Fibroblast of the aortic adventitia (primary cell): ENCODE data around the gene CCDC85A. TPM values are rescaled to one million over a fixed set of nuclear protein-coding genes. Genes with fewer than 3 reads are reported as not detected.

Source experiments
- DNase-seq: peaks from one replicate; pipeline ENCODE4 v3.0.0-alpha.2; 2010; ENCODE audit warnings: low read depth
- H3K4me3 ChIP-seq: 2 replicates; pipeline ENCODE4 v1.5.1; 2011; ENCODE audit warnings: low read depth, mild to moderate bottlenecking, control low read depth, low read length, moderate library complexity
- total RNA-seq: library from RNA; depleted of rRNA; stranded (reverse); fragments of >200 nt; gene quantifications from 2 replicates; pipeline ENCODE4 v1.2.3, GENCODE V29; 2012; ENCODE audit warnings: low replicate concordance
- TF ChIP-seq, protein P1 (sequence below): IDR thresholded peaks from 2 replicates; pipeline ENCODE4 v1.5.1; 2011; ENCODE audit warnings: mild to moderate bottlenecking, low read length, control low read depth, inconsistent platforms; ENCODE audit not compliant: insufficient read depth

Gene CCDC85A
- total RNA-seq, 1 donor, result 0.45 TPM

- peak; percentile 36 for DNase-seq
- TF ChIP-seq, protein P1, sequence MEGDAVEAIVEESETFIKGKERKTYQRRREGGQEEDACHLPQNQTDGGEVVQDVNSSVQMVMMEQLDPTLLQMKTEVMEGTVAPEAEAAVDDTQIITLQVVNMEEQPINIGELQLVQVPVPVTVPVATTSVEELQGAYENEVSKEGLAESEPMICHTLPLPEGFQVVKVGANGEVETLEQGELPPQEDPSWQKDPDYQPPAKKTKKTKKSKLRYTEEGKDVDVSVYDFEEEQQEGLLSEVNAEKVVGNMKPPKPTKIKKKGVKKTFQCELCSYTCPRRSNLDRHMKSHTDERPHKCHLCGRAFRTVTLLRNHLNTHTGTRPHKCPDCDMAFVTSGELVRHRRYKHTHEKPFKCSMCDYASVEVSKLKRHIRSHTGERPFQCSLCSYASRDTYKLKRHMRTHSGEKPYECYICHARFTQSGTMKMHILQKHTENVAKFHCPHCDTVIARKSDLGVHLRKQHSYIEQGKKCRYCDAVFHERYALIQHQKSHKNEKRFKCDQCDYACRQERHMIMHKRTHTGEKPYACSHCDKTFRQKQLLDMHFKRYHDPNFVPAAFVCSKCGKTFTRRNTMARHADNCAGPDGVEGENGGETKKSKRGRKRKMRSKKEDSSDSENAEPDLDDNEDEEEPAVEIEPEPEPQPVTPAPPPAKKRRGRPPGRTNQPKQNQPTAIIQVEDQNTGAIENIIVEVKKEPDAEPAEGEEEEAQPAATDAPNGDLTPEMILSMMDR, result no peak
- no peak overlapping the region for H3K4me3 ChIP-seq
Observed at GRCh38 chr2:56195563-56195962, 11.8 kb downstream of the CCDC85A start.

DNA sequence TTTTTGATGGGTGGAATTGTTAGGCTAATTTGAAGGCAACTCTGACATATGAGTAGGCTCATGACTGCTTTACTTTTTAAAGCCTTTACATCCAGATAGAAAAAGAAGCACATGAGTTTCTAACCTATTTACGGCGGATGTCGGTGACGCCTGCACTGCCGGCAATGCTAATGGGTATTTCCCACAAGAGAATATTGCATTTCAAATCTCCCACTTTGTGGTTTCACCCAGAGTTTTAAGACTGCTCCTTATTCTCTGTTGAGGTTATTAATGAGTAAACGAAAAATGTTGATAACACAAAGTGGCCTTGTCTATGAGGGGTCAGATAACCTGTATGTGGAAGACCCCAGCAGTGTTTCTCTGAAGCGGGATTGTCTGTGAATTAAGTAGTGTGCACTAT lies 14.0 kb downstream of the CCDC85A start:
- no peak for DNase-seq
- no peak overlapping the region for H3K4me3 ChIP-seq
- TF ChIP-seq, protein P1, result no peak

DNA sequence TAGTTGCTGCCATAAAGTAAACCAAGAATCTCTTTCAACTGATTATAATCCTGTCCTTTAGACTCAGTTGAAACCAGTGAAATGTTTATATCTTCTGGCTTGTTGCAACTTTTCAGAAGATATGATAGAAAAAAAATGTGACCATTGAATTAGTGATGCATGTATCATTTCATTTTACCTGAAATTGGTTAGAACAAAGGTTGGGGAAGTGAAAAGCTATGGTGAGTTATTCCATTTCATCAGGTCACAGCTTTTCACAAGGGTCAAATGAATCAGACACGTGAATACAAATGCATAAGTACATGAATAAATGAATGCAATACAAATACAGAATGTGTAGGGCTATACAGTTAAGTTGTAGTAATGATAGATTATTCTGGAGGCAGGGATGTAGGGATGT lies 15.1 kb downstream of the CCDC85A start:
- H3K4me3 ChIP-seq, result no peak overlapping the region
- TF ChIP-seq, protein P1, result no peak
- no peak for DNase-seq

DNA sequence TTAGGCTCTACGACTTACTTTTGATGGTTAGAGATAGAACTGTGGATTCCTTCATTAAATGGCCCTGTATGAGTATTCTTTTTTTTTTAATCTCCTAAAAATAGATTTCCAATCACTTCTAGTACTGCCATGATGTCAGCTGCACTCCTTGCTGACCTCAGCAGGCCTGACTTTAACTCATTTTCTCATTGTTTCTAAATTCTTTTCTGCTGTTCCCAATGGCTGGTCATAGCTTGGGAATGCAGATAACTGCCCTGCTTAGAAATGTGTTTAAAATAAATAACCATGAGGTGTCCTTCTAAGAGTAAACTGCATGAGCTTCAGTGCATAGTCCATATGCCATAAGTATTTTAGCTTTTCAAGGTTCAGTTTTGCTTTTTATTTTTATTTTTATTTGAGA lies 15.7 kb downstream of the CCDC85A start:
- TF ChIP-seq, protein P1, result no peak
- no peak overlapping the region for H3K4me3 ChIP-seq
- DNase-seq, result peak; percentile 86

DNA sequence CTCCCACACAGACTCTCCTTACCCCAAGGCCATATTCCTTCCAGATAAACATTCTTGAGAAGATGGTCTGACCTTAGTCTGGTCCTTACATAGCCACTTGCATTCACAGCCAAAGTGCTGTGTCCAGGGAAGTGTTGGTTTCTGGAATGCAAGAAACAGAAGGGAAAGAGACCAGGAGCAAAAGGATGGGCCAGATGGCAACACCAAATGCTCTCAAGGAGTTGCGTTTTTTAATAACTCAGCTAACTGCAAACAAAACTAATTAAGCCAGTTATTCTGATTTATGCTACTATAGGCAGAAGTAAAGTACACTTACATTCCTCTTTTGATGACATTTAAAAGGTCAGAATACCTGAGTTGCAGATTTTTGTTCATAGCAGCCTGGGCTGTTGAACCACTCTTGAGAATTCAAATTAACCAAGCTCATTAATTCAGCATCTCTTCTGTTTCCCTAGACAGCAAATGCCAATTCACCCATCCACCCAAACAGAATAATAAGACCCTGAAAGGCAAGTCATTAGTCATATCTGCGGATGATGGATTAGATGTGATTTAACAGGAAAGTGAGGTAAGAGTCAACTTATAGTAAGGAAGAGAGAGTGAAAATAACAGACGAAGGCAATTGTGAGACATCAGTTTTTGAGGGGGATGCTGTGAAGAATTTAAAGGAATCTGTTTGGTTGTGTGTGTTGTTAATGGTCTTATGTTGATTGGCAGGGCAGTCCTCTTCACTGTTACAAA lies 18.8 kb downstream of the CCDC85A start:
- no peak overlapping the region for H3K4me3 ChIP-seq
- TF ChIP-seq, protein P1, result no peak
- no peak for DNase-seq

DNA sequence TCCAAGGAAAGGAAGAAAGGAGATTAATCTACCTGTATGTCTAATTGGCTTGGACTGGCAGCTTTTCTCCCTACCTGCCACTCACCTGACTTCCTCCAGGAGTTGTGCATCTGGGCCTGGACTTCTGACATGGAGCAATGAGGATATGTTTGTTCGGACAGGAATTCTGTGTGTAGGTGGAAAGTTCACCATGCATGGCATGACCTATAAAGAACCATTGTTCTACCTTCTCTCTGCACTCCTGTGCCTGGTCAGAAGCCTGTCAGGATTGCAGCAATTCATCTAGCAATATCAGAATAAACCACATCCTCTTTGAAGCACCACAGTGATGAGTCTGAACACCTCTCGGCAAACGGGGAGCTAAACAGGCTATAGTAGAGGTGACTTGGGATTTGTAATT lies 20.8 kb downstream of the CCDC85A start:
- TF ChIP-seq, protein P1, result no peak
- no peak for DNase-seq
- H3K4me3 ChIP-seq, result no peak overlapping the region

DNA sequence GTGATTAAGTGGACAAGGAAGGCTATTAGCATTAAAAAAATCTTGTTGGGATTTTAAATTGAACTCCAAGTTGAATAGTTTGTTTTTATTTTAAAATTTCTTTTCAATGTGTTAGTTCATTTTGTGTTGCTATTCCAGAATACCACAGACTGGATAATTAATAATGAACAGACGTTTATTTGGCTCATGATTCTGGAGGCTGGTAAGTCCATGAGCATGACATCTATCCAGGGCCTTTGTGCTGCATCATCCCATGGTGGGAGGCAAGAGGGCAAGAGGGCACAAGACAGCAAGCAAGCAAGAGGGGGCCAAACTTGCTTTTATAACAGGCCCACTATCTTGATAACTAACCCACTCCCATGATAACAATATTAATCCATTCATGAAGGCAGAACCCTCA lies 22.5 kb downstream of the CCDC85A start:
- no peak overlapping the region for H3K4me3 ChIP-seq
- TF ChIP-seq, protein P1, result no peak
- no peak for DNase-seq
